H54 (cell line): ENCODE data around the gene KCNA1.

Experiments
- DNase-seq: peaks from one replicate; pipeline ENCODE4 v3.0.0; 2011; ENCODE audit warnings: low spot score, mixed read lengths; ENCODE audit not compliant: insufficient read length
- FAIRE-seq: peaks from 3 replicates; lab custom pipeline; 2011; peaks lifted over from hg19 to GRCh38; lab: Jason Lieb, UNC
- POLR2A ChIP-seq: IDR thresholded peaks from 2 replicates; pipeline ENCODE4 v1.6.1; 2011; ENCODE audit warnings: low read depth, mild to moderate bottlenecking, low read length

Gene KCNA1

GRCh38 chr12:4892418-4892817, 17.3 kb upstream of the KCNA1 start:
- no peak for FAIRE-seq
- no peak for DNase-seq
- TF ChIP-seq POLR2A, result no peak

GRCh38 chr12:4894019-4894418, 15.7 kb upstream of the KCNA1 start:
- no peak for TF ChIP-seq POLR2A
- FAIRE-seq, result no peak

GRCh38 chr12:4899364-4899763, 10.3 kb upstream of the KCNA1 start:
- no peak for FAIRE-seq
- no peak for DNase-seq
- TF ChIP-seq POLR2A, result no peak

More at GRCh38 chr12:4894019-4894418, 15.7 kb upstream of the KCNA1 start:
- no peak for DNase-seq

- DNase-seq, result peak; percentile 33
- TF ChIP-seq POLR2A, result no peak
- FAIRE-seq, result peak; percentile 61
Measured at GRCh38 chr12:4900327-4900726, 9.4 kb upstream of the KCNA1 start.

- FAIRE-seq (no peak), DNase-seq (no peak)
- no peak for TF ChIP-seq POLR2A
Measured at GRCh38 chr12:4905316-4905715, 4.4 kb upstream of the KCNA1 start.

- FAIRE-seq (no peak), DNase-seq (no peak)
- no peak for TF ChIP-seq POLR2A
Measured at GRCh38 chr12:4908684-4909409, 858 bp upstream of the KCNA1 start.

- FAIRE-seq (no peak), DNase-seq (no peak)
- no peak for TF ChIP-seq POLR2A
Measured at GRCh38 chr12:4909410-4909733, 333 bp upstream of the KCNA1 start.

- TF ChIP-seq POLR2A, result no peak
- DNase-seq (no peak), FAIRE-seq (no peak)
Measured at GRCh38 chr12:4910502-4911315, 1.0 kb downstream of the KCNA1 start.

- no peak for TF ChIP-seq POLR2A
- FAIRE-seq, result no peak
- no peak for DNase-seq
Measured at GRCh38 chr12:4911316-4911994, 1.8 kb downstream of the KCNA1 start.

- FAIRE-seq (no peak), DNase-seq (no peak)
- no peak for TF ChIP-seq POLR2A
Measured at GRCh38 chr12:4914720-4915119, 5.0 kb downstream of the KCNA1 start.

GRCh38 chr12:4915752-4916151, 6.0 kb downstream of the KCNA1 start:
- DNase-seq (no peak), FAIRE-seq (no peak)
- TF ChIP-seq POLR2A, result no peak

- FAIRE-seq (no peak), DNase-seq (no peak)
Measured at GRCh38 chr12:4918950-4919660, 9.4 kb downstream of the KCNA1 start.

GRCh38 chr12:4932576-4932975, 22.9 kb downstream of the KCNA1 start:
- DNase-seq (no peak), FAIRE-seq (no peak)
- TF ChIP-seq POLR2A, result no peak

More at GRCh38 chr12:4918950-4919660, 9.4 kb downstream of the KCNA1 start:
- TF ChIP-seq POLR2A, result no peak
